ENCODE results near the gene GAGE12H.
"Not testable (repeated sequence)": the region's sequence is repeated elsewhere in the genome, so short reads cannot be mapped to it uniquely, and the experiment has no call there.

The GAGE12H gene, protein sequence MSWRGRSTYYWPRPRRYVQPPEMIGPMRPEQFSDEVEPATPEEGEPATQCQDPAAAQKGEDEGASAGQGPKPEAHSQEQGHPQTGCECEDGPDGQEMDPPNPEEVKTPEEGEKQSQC

DNA sequence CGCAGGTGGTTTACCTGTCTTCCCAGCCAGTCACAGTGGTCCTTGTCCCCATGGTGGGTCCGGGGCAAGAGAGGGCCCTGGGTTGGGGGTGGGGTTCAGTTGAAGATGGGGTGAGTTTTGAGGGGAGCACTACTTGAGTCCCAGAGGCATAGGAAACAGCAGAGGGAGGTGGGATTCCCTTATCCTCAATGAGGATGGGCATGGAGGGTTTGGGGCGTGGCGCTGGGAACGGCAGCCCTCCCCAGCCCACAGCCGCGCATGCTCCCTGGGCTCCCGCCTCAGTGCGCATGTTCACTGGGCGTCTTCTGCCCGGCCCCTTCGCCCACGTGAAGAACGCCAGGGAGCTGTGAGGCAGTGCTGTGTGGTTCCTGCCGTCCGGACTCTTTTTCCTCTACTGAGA is at the start of gene GAGE12H:
GAGE12H (plus strand) TSS at position 301 of the 400 bp plus-strand sequence. CDS start 1,155 bp downstream, outside the sequence.
- H3K9me3 Mint-ChIP-seq; intact Hi-C loops (cut with micrococcal nuclease); H3K27me3 Mint-ChIP-seq: not testable (repeated sequence)

GRCh38 chrX:49531877-49532276 is 47.9 kb upstream of the GAGE12H start, which contains the start of gene GAGE12C:
GAGE12C (plus strand) TSS chrX:49532177; CDS start chrX:49533332, 1,155 bp downstream.
- H3K4me3 Mint-ChIP-seq; H3K27ac Mint-ChIP-seq; intact Hi-C loops (cut with micrococcal nuclease); H3K36me3 Mint-ChIP-seq (ENCODE audit: low read depth); H3K27me3 Mint-ChIP-seq; H3K4me1 Mint-ChIP-seq (ENCODE audit: low read depth); H3K9me3 Mint-ChIP-seq: not testable (repeated sequence)

More for the DNA sequence above, at the start of gene GAGE12H:
- H3K27ac Mint-ChIP-seq; H3K4me3 Mint-ChIP-seq; H3K4me1 Mint-ChIP-seq (ENCODE audit: low read depth); H3K36me3 Mint-ChIP-seq (ENCODE audit: low read depth): not testable (repeated sequence)

DNA sequence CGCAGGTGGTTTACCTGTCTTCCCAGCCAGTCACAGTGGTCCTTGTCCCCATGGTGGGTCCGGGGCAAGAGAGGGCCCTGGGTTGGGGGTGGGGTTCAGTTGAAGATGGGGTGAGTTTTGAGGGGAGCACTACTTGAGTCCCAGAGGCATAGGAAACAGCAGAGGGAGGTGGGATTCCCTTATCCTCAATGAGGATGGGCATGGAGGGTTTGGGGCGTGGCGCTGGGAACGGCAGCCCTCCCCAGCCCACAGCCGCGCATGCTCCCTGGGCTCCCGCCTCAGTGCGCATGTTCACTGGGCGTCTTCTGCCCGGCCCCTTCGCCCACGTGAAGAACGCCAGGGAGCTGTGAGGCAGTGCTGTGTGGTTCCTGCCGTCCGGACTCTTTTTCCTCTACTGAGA is 38.3 kb upstream of the GAGE12H start, which contains the start of gene GAGE12D:
GAGE12D (plus strand) TSS at position 301 of the 400 bp plus-strand sequence. CDS start 1,155 bp downstream, outside the sequence.
- H3K36me3 Mint-ChIP-seq (ENCODE audit: low read depth); H3K4me3 Mint-ChIP-seq; H3K27ac Mint-ChIP-seq; H3K27me3 Mint-ChIP-seq; intact Hi-C loops (cut with micrococcal nuclease); H3K9me3 Mint-ChIP-seq; H3K4me1 Mint-ChIP-seq (ENCODE audit: low read depth): not testable (repeated sequence)

DNA sequence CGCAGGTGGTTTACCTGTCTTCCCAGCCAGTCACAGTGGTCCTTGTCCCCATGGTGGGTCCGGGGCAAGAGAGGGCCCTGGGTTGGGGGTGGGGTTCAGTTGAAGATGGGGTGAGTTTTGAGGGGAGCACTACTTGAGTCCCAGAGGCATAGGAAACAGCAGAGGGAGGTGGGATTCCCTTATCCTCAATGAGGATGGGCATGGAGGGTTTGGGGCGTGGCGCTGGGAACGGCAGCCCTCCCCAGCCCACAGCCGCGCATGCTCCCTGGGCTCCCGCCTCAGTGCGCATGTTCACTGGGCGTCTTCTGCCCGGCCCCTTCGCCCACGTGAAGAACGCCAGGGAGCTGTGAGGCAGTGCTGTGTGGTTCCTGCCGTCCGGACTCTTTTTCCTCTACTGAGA is 28.8 kb upstream of the GAGE12H start, which contains the start of gene GAGE12E:
GAGE12E (plus strand) TSS at position 301 of the 400 bp plus-strand sequence. CDS start 1,155 bp downstream, outside the sequence.
- not testable (repeated sequence) for H3K4me1 Mint-ChIP-seq (ENCODE audit: low read depth); H3K4me3 Mint-ChIP-seq

DNA sequence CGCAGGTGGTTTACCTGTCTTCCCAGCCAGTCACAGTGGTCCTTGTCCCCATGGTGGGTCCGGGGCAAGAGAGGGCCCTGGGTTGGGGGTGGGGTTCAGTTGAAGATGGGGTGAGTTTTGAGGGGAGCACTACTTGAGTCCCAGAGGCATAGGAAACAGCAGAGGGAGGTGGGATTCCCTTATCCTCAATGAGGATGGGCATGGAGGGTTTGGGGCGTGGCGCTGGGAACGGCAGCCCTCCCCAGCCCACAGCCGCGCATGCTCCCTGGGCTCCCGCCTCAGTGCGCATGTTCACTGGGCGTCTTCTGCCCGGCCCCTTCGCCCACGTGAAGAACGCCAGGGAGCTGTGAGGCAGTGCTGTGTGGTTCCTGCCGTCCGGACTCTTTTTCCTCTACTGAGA is 19.2 kb upstream of the GAGE12H start, which contains the start of gene GAGE12F:
GAGE12F (plus strand) TSS at position 301 of the 400 bp plus-strand sequence. CDS start 1,155 bp downstream, outside the sequence.
- H3K9me3 Mint-ChIP-seq; intact Hi-C loops (cut with micrococcal nuclease); H3K27me3 Mint-ChIP-seq; H3K4me1 Mint-ChIP-seq (ENCODE audit: low read depth); H3K27ac Mint-ChIP-seq; H3K4me3 Mint-ChIP-seq; H3K36me3 Mint-ChIP-seq (ENCODE audit: low read depth): not testable (repeated sequence)

More for the DNA sequence above, 28.8 kb upstream of the GAGE12H start, which contains the start of gene GAGE12E:
- H3K9me3 Mint-ChIP-seq; H3K27ac Mint-ChIP-seq; H3K36me3 Mint-ChIP-seq (ENCODE audit: low read depth); intact Hi-C loops (cut with micrococcal nuclease); H3K27me3 Mint-ChIP-seq: not testable (repeated sequence)

GRCh38 chrX:49568728-49569127 is 11.0 kb upstream of the GAGE12H start:
- H3K27me3 Mint-ChIP-seq; H3K4me3 Mint-ChIP-seq; H3K36me3 Mint-ChIP-seq (ENCODE audit: low read depth); H3K4me1 Mint-ChIP-seq (ENCODE audit: low read depth); H3K27ac Mint-ChIP-seq; H3K9me3 Mint-ChIP-seq; intact Hi-C loops (cut with micrococcal nuclease): not testable (repeated sequence)

DNA sequence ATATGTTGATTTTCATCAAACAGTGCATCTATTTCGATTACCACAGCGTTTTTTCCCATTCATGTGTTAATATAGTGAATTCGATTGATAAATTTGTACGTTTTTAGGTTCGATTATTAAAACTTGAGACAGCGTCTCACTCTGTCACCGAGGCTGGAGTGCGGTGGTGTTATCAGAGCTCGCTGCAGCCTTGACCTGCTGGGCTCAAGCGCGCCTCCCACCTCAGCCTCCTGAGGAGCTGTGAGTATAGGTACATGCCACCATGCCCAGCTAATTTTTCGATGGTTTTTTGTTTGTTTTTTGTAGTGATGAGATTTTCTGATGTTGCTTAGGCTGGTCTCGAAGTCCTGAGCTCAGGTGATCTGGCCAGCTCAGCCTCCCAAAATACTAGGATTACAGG is 10.6 kb upstream of the GAGE12H start:
- H3K27ac Mint-ChIP-seq; H3K27me3 Mint-ChIP-seq; intact Hi-C loops (cut with micrococcal nuclease); H3K36me3 Mint-ChIP-seq (ENCODE audit: low read depth); H3K9me3 Mint-ChIP-seq; H3K4me1 Mint-ChIP-seq (ENCODE audit: low read depth); H3K4me3 Mint-ChIP-seq: not testable (repeated sequence)

DNA sequence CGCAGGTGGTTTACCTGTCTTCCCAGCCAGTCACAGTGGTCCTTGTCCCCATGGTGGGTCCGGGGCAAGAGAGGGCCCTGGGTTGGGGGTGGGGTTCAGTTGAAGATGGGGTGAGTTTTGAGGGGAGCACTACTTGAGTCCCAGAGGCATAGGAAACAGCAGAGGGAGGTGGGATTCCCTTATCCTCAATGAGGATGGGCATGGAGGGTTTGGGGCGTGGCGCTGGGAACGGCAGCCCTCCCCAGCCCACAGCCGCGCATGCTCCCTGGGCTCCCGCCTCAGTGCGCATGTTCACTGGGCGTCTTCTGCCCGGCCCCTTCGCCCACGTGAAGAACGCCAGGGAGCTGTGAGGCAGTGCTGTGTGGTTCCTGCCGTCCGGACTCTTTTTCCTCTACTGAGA is 9.6 kb upstream of the GAGE12H start, which contains the start of gene GAGE12G:
GAGE12G (plus strand) TSS at position 301 of the 400 bp plus-strand sequence. CDS start 1,155 bp downstream, outside the sequence.
- H3K9me3 Mint-ChIP-seq; H3K4me1 Mint-ChIP-seq (ENCODE audit: low read depth); H3K27me3 Mint-ChIP-seq; H3K27ac Mint-ChIP-seq; H3K36me3 Mint-ChIP-seq (ENCODE audit: low read depth); H3K4me3 Mint-ChIP-seq; intact Hi-C loops (cut with micrococcal nuclease): not testable (repeated sequence)

DNA sequence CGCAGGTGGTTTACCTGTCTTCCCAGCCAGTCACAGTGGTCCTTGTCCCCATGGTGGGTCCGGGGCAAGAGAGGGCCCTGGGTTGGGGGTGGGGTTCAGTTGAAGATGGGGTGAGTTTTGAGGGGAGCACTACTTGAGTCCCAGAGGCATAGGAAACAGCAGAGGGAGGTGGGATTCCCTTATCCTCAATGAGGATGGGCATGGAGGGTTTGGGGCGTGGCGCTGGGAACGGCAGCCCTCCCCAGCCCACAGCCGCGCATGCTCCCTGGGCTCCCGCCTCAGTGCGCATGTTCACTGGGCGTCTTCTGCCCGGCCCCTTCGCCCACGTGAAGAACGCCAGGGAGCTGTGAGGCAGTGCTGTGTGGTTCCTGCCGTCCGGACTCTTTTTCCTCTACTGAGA is 9.4 kb downstream of the GAGE12H start, which contains the start of gene GAGE2A:
GAGE2A (plus strand) TSS at position 301 of the 400 bp plus-strand sequence. CDS start 1,155 bp downstream, outside the sequence.
- H3K36me3 Mint-ChIP-seq (ENCODE audit: low read depth); H3K9me3 Mint-ChIP-seq; H3K4me1 Mint-ChIP-seq (ENCODE audit: low read depth); H3K27ac Mint-ChIP-seq; H3K4me3 Mint-ChIP-seq; H3K27me3 Mint-ChIP-seq; intact Hi-C loops (cut with micrococcal nuclease): not testable (repeated sequence)

DNA sequence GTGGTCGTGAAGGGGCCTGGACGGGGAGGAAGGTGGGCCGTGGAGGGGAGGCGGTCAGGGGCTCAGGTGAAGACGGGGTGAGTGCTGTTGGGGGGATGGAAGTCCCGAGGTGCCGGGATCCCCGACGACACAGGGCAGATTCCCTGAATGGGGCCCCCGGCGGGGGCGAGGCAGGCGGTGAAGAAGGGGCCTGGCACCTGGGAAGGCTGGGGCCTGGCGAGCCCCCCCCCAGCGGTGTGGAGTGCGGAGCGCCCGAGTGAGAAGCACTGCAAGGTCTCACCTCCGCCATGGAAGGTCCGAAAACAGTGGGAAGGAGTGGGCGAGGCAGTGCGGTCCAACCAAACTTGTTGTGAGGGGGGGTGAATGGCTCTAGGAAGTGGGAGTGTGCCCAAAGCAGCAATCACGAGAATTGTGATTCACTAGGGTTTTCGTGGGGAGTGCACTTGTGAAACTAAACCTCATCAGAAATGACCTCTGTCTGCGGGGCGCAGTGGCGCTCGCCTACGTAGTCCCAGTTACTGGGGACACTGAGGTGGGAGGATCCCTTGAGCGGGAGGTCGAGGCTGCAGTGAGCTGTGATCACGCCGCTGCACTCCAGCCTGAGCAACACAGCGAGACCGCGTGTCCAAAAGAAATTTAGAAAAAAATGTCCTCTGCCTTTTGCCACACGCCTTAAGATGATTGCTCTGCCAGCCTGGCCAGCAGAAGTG is 10.2 kb downstream of the GAGE12H start:
- H3K27me3 Mint-ChIP-seq; H3K4me1 Mint-ChIP-seq (ENCODE audit: low read depth); H3K9me3 Mint-ChIP-seq; H3K4me3 Mint-ChIP-seq; H3K27ac Mint-ChIP-seq; intact Hi-C loops (cut with micrococcal nuclease); H3K36me3 Mint-ChIP-seq (ENCODE audit: low read depth): not testable (repeated sequence)

DNA sequence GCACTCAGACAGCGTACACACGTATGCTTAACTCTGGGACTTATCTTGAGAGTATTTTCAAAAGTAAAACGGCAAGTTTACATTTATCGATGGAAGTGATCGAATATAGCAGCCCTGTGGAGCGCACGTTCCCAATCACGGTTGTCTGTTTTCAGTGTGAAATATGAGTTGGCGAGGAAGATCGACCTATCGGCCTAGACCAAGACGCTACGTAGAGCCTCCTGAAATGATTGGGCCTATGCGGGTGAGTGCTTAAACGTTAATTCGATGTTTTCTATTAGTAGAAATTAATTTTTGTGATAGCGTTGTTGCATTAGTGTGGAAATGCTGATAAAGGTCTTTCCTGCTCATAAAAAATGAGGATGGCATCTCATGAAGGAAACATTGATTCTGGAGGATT is 10.7 kb downstream of the GAGE12H start:
- H3K36me3 Mint-ChIP-seq (ENCODE audit: low read depth); H3K9me3 Mint-ChIP-seq; H3K4me3 Mint-ChIP-seq; H3K27me3 Mint-ChIP-seq; H3K27ac Mint-ChIP-seq; H3K4me1 Mint-ChIP-seq (ENCODE audit: low read depth); intact Hi-C loops (cut with micrococcal nuclease): not testable (repeated sequence)

DNA sequence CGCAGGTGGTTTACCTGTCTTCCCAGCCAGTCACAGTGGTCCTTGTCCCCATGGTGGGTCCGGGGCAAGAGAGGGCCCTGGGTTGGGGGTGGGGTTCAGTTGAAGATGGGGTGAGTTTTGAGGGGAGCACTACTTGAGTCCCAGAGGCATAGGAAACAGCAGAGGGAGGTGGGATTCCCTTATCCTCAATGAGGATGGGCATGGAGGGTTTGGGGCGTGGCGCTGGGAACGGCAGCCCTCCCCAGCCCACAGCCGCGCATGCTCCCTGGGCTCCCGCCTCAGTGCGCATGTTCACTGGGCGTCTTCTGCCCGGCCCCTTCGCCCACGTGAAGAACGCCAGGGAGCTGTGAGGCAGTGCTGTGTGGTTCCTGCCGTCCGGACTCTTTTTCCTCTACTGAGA is 19.0 kb downstream of the GAGE12H start, which contains the start of gene GAGE1:
GAGE1 (plus strand) TSS at position 301 of the 400 bp plus-strand sequence. CDS start 1,155 bp downstream, outside the sequence.
- H3K4me3 Mint-ChIP-seq; H3K4me1 Mint-ChIP-seq (ENCODE audit: low read depth); H3K27me3 Mint-ChIP-seq; H3K36me3 Mint-ChIP-seq (ENCODE audit: low read depth); H3K27ac Mint-ChIP-seq; H3K9me3 Mint-ChIP-seq; intact Hi-C loops (cut with micrococcal nuclease): not testable (repeated sequence)

DNA sequence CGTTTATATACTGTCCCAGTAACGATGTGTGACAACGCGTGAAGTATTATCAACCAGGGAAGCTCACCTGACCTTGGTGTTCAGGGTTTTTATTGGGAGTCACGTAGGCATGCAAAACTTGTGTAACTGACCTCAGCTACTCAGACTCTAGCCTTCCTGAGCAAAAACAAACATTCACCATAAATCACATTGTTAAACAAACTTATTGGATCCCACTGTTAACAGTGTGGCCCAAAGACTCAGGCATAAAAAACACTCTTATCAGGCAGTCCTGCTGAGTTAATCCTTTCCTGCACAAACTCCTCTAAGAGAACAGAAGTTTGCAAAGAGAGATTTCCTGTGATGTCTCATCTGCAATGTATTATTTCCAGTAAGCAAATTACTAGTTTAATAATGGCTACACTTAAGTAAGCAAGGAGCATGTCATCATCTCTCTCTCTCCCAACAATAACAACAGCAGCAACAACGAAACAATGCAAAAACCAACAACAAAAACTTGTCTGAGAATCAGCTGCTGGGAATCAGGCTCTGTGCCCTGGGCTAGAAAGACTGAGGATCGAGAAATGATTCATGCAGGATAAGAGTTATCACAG is 31.1 kb downstream of the GAGE12H start:
- H3K27me3 Mint-ChIP-seq: peaks cover 4% of the 10 kb centered on the region
- no peaks in the 10 kb centered on the region for H3K36me3 Mint-ChIP-seq (ENCODE audit: low read depth)
- no peak overlapping the region for H3K4me3 Mint-ChIP-seq
- no peak overlapping the region for H3K27ac Mint-ChIP-seq
- no peaks in the 10 kb centered on the region for H3K4me1 Mint-ChIP-seq (ENCODE audit: low read depth)
- H3K9me3 Mint-ChIP-seq: no peaks in the 10 kb centered on the region
- intact Hi-C loops (cut with micrococcal nuclease): no loop called here

- Mint-ChIP-seq H3K4me3 (no peak overlapping the region), H3K4me1 (ENCODE audit: low read depth) (no peaks in the 10 kb centered on the region), H3K27ac (no peak overlapping the region), H3K9me3 (no peaks in the 10 kb centered on the region), H3K36me3 (ENCODE audit: low read depth) (no peaks in the 10 kb centered on the region), H3K27me3 (no peaks in the 10 kb centered on the region)
- intact Hi-C loops (cut with micrococcal nuclease): no loop called here
These were observed 38.8 kb downstream of the GAGE12H start for GRCh38 chrX:49618574-49618973.

Measured in dendritic cell treated with granulocyte-macrophage colony-stimulating factor and Interleukin-4, amounts not matched to agents 40 ng/mL and 50 ng/mL, for 4 days (primary cell).